HAP-1 (cell line): ENCODE data around the gene KCNK7.

Experiments
- DNase-seq, 2 experiments: peaks; one replicate each; pipeline ENCODE4 v3.0.0-alpha.2; 2016 to 2020; ENCODE audit warnings: low spot score in 2 of 2
- H3K27me3 ChIP-seq: fragments of 250-450 bp; sonication (Bioruptor Pico); 2 replicates; pipeline ENCODE4 v1.5.1; 2020; ENCODE audit warnings: low read depth, mild to moderate bottlenecking, moderate library complexity
- H3K36me3 ChIP-seq: fragments of 250-450 bp; sonication (Bioruptor Pico); replicated peaks from 2 replicates; pipeline ENCODE4 v1.5.1; 2020; ENCODE audit warnings: mild to moderate bottlenecking
- H3K4me1 ChIP-seq: fragments of 250-450 bp; sonication (Bioruptor Pico); 2 replicates; pipeline ENCODE4 v1.5.1; 2020; ENCODE audit warnings: mild to moderate bottlenecking
- H3K4me3 ChIP-seq: fragments of 250-450 bp; sonication (Bioruptor Pico); 2 replicates; pipeline ENCODE4 v1.5.1; 2020; ENCODE audit warnings: mild to moderate bottlenecking, moderate library complexity
- H3K9me3 ChIP-seq: fragments of 250-450 bp; sonication (Bioruptor Pico); 2 replicates; pipeline ENCODE4 v1.5.1; 2020; ENCODE audit warnings: mild to moderate bottlenecking, moderate library complexity
- in situ Hi-C: fragments of 300-500 bp; cut with MboI; formaldehyde crosslinking; loops from 3 replicates; pipeline ENCODE4 v1.14.3; 2020; ENCODE audit warnings: low sequenced_read_pairs, inconsistent platforms, mixed read lengths

The KCNK7 gene

DNA sequence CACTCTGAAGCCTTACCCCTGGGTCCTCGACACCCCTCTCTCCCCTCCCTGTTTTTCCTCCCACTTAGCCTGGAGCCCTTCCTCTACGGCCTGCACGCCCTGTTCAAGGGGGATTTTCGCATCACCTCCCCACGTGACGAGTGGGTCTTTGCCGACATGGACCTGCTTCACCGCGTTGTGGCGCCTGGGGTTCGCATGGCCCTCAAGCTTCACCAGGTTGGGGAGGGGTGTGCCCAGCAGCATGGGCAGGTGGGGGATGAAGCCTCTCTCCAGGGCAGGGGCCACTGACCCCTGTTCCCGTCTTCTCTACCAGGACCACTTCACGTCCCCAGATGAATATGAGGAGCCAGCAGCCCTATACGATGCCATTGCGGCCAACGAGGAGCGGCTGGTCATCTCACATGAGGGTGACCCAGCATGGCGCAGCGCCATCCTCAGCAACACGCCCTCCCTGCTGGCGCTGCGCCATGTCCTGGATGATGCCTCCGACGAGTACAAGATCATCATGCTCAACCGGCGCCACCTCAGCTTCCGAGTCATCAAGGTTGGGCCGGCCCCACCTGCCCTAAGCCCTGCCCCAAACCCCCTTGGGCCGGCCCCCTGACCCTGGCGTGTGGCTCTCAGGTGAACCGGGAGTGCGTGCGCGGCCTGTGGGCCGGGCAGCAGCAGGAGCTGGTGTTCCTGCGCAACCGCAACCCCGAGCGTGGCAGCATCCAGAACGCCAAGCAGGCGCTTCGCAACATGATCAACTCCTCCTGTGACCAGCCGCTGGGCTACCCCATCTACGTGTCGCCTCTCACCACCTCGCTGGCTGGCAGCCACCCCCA lies 39.5 kb upstream of the KCNK7 start:
- peaks cover 47% of the 10 kb centered on the region for H3K36me3 ChIP-seq
- H3K27me3 ChIP-seq: no peaks in the 10 kb centered on the region
- H3K4me1 ChIP-seq: peaks cover 6% of the 10 kb centered on the region
- DNase-seq: no peak
- no peak overlapping the region for H3K4me3 ChIP-seq
- H3K9me3 ChIP-seq: no peaks in the 10 kb centered on the region
- in situ Hi-C loops: no loop called here

DNA sequence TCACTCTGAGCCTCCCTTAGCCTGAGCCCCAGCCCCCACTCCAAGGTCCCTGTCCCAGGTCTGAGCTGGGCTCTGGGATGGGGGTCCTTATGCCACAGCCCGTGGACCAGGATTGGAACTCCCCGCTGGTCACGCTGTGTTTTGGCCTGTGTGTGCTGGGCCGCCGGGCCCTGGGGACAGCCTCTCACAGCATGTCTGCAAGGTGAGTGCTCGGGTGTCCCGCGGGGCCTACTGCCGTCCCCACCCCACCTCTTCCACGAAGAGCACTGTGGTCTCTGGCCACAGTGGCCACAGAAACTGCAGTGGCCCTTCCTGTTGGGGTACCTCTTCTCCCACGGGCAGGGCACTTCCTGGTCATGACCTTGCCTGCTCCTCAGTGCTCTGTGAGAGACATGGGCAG lies 38.8 kb upstream of the KCNK7 start:
- in situ Hi-C loops: no loop called here
- Histone ChIP-seq H3K4me3 (no peak overlapping the region), H3K9me3 (no peaks in the 10 kb centered on the region), H3K36me3 (peaks cover 54% of the 10 kb centered on the region), H3K27me3 (no peaks in the 10 kb centered on the region), H3K4me1 (peaks cover 6% of the 10 kb centered on the region)
- DNase-seq: no peak

DNA sequence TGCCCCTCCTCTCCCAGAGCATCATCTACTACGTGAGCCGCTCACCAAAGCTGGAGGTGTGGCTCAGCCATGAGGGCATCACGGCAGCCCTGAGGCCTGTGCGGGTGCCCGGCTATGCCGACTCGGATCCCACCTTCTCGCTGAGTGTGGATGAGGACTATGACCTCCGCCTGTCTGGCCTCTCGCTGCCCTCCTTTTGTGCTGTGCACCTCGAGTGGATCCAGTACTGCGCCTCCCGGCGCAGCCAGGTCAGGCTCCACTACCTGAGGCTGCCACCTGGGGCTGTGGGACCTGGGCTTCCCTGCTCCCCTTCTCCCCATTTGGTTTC lies 38.5 kb upstream of the KCNK7 start:
- Histone ChIP-seq H3K27me3 (no peaks in the 10 kb centered on the region), H3K4me1 (peaks cover 6% of the 10 kb centered on the region), H3K9me3 (no peaks in the 10 kb centered on the region), H3K36me3 (peaks cover 57% of the 10 kb centered on the region), H3K4me3 (no peak overlapping the region)
- in situ Hi-C loops: no loop called here
- DNase-seq: no peak

DNA sequence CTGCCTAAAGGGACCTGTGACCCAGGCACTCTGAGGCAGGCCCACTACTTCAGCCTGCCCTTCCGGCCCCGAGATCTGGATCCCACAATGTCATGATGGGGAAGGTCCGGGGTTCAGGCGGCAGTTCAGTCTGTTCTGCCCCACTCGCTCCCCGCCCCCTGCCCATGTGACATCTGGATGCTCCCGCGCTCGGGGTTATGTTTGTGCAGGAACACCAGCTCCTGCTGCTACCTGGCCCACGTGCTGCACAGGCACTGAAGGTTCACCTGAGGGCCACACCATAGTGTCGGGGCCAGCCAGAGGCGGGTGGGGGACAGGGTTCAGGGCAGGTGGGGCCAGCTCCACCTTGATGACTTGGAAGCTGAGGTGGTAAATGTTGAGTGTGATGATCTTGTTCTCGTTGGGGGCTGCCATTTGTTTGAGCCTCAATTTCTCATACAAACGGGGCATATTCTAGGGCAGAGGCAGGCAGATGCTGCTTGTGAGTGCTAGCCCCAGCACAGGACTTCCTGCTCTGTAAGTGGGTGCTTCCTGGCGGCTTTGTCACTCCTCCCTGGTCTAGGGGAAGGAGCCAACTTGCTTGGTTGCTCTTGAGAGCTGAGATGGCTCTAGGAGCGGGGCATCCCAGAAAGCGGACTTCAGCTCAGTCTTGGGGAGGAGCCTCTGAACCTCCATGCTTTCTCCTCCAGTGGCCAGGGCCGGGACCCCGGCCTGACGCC lies 37.9 kb upstream of the KCNK7 start:
- Histone ChIP-seq H3K27me3 (no peaks in the 10 kb centered on the region), H3K9me3 (no peaks in the 10 kb centered on the region), H3K36me3 (peaks cover 61% of the 10 kb centered on the region), H3K4me3 (no peak overlapping the region), H3K4me1 (peaks cover 4% of the 10 kb centered on the region)
- in situ Hi-C loops: no loop called here
- DNase-seq: no peak

DNA sequence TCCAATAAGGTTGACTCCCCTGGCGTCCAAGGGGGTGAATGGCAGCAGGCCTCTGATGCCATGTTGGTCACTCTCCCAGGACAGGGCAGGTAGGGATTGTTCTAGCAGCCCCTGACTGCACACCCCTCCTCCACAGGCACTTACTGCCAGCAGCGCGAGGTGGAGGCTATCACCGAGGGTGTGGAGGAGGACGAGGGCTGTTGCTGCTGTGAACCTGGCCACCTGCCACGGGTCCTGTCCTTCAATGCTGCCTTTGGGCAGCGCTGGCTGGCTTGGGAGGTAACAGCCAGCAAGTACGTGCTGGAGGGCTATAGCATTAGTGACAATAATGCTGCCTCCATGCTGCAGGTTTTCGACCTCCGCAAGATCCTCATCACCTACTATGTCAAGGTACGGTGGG lies 34.6 kb upstream of the KCNK7 start:
- in situ Hi-C loops: no loop called here
- Histone ChIP-seq H3K9me3 (no peaks in the 10 kb centered on the region), H3K4me3 (no peak overlapping the region), H3K27me3 (no peaks in the 10 kb centered on the region), H3K36me3 (peaks cover 68% of the 10 kb centered on the region), H3K4me1 (no peaks in the 10 kb centered on the region)
- DNase-seq: no peak

DNA sequence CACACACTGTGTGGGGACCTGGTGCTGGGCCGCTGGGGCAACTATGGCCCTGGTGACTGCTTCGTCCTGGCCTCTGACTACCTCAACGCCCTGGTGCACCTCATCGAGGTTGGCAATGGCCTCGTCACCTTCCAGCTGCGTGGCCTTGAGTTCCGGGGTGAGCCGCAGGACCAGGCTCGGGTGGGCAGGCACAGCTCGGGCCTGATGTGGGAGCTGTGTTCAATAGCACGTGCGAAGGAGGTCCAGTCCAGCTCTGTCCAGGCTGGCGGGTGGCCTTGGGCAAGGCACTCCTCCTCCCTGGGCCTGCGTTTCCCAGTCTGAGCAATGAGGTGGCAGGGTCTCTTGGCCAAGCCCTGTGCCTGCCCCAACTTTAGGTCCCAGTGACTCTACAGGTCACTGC lies 34.0 kb upstream of the KCNK7 start:
- DNase-seq: no peak
- Histone ChIP-seq H3K9me3 (no peaks in the 10 kb centered on the region), H3K27me3 (no peaks in the 10 kb centered on the region), H3K4me3 (no peak overlapping the region), H3K36me3 (peaks cover 61% of the 10 kb centered on the region), H3K4me1 (no peaks in the 10 kb centered on the region)
- in situ Hi-C loops: no loop called here

DNA sequence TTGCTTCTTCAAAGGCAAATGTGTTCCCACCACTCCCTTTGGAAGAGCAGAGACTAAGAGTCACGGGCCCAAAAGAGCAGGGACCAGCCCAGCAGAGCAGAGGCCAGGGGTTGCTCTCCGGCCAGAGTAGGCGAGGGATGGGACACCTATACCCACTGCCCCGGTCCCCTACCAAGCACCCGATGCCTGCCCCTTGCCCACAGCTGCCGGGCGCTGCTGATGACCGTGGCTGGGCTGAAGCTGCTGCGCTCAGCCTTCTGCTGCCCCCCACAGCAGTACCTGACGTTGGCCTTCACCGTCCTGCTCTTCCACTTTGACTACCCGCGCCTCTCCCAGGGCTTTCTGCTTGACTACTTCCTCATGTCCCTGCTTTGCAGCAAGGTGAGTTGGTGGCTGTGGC lies 31.6 kb upstream of the KCNK7 start:
- peaks cover 71% of the 10 kb centered on the region for H3K36me3 ChIP-seq
- no peaks in the 10 kb centered on the region for H3K4me1 ChIP-seq

DNA sequence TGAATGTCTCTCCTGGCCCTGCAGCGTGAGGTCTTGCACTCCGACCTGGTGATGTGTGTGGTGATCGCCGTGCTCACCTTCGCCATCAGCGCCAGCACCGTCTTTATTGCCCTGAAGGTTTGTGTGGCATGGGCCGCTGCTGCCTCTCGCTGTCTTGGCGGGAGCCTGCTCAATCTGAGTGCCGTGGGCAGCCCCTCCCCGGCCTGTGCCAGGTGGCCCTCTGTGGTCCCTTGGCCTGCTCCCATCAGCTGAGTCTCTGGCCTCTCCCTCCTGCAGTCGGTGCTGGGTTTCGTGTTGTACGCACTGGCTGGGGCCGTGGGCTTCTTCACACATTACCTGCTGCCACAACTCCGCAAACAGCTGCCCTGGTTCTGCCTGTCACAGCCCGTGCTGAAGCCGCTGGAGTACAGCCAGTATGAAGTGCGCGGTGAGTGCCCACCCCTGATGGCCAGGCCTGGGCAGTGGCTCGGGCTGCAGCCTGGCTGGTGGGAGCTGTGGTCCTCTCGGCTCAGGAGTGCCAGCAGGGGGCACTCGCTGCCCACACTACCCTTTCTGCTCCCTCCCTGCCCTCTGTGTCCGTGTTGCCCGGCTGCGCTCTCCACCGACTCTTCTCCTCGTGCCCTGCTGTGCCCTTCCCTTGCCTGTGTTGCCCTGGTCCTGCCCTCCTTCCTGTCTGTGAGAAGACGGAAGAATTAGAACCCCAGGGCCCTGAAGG lies 30.2 kb upstream of the KCNK7 start:
- Histone ChIP-seq H3K4me3 (no peak overlapping the region), H3K4me1 (no peaks in the 10 kb centered on the region), H3K36me3 (peaks cover 75% of the 10 kb centered on the region), H3K27me3 (no peaks in the 10 kb centered on the region), H3K9me3 (no peaks in the 10 kb centered on the region)
- in situ Hi-C loops: no loop called here
- DNase-seq: peak in 1 of 2 experiments; percentile 55

More for the DNA sequence above, 31.6 kb upstream of the KCNK7 start:
- DNase-seq: no peak
- H3K9me3 ChIP-seq: no peaks in the 10 kb centered on the region
- in situ Hi-C loops: no loop called here
- H3K27me3 ChIP-seq: no peaks in the 10 kb centered on the region
- H3K4me3 ChIP-seq: no peak overlapping the region

DNA sequence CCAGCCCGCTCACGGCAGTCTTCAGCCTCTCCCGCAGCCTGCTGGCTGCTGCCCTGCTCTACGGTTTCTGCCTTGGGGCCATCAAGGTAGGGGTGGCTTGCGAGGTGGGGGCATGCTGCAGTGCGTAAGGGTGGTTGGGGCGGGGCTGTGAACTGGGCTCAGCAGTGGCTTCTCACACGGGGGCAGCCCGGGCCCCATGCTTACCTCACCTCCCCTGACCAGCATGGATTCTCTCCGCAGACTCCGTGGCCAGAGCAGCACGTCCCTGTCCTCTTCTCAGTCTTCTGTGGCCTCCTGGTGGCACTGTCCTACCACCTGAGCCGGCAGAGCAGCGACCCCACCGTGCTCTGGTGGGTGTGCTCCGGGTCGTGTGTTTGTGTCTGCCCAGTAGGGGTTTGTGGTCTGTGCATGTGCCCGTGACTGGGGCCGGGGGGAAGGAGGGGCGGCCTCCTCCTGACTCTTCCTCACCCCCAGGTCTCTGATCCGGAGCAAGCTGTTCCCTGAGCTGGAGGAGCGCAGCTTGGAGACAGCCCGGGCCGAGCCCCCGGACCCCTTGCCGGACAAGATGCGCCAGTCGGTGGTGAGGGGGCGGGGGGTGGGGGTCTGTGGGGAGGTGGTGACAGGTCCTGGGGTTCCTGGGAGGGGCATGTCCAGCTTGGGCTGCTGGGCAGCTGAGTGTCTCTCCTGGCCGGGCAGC lies 29.5 kb upstream of the KCNK7 start:
- H3K36me3 ChIP-seq: peaks cover 73% of the 10 kb centered on the region
- H3K4me3 ChIP-seq: no peak overlapping the region
- no peaks in the 10 kb centered on the region for H3K4me1 ChIP-seq
- no peak for DNase-seq
- no peaks in the 10 kb centered on the region for H3K9me3 ChIP-seq
- in situ Hi-C loops: no loop called here
- H3K27me3 ChIP-seq: no peaks in the 10 kb centered on the region

DNA sequence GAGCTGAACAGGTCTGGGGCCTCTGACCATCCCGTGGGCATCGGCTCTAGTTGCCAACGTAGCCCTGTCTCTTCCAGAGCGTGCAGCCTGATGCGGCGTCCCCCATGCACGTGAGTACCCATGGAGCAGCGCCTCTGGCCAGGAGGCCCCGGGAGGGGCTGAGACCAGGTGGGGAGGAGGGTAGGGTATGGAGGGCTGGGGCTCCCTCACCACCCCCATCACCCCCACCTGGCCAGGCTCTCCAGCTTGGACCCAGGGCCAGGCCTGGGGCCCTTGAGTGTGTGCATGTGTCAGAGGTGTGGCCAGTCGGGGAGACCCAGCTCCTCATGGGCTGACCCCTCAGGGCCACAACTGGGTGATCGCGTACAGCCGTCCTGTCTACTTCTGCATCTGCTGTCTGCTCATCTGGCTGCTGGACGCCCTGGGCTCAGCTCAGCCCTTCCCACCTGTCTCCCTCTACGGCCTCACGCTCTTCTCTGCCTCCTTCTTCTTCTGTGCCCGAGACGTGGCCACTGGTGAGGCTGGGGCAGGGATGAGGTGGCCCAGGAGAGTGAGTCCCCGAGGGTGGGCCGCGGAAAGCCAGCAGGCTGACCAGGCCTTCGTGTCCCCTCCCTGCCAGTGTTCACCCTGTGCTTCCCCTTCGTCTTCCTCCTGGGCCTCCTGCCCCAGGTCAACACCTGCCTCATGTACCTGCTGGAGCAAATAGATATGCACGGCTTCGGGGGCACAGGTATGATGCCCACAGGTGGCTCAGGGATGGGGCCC lies 28.4 kb upstream of the KCNK7 start:
- no peak for DNase-seq
- peaks cover 73% of the 10 kb centered on the region for H3K36me3 ChIP-seq
- no peak overlapping the region for H3K4me3 ChIP-seq
- no peaks in the 10 kb centered on the region for H3K9me3 ChIP-seq
- no peaks in the 10 kb centered on the region for H3K4me1 ChIP-seq
- no peaks in the 10 kb centered on the region for H3K27me3 ChIP-seq
- in situ Hi-C loops: no loop called here

DNA sequence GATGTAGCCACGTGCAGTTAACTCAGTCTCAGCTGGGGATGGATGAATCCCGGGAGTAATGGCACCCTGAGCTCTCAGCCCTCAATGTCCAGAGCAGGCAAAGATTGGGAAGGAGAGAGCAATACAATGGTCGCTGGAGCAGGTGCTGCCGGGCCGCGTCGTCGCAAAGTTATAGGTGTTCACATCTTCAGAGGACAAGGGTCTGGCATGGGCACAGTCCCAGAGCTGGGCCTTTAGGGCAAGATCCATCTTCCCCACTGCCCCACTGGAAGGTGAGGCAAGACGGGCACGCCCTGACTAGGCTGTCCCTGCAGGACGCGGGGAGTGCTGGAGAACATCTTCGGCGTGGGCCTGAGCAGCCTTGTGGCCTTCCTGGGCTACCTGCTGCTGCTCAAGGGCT lies 27.6 kb upstream of the KCNK7 start:
- no peak for DNase-seq
- in situ Hi-C loops: no loop called here
- Histone ChIP-seq H3K36me3 (peaks cover 76% of the 10 kb centered on the region), H3K27me3 (no peaks in the 10 kb centered on the region), H3K9me3 (no peaks in the 10 kb centered on the region), H3K4me1 (no peaks in the 10 kb centered on the region), H3K4me3 (no peak overlapping the region)

DNA sequence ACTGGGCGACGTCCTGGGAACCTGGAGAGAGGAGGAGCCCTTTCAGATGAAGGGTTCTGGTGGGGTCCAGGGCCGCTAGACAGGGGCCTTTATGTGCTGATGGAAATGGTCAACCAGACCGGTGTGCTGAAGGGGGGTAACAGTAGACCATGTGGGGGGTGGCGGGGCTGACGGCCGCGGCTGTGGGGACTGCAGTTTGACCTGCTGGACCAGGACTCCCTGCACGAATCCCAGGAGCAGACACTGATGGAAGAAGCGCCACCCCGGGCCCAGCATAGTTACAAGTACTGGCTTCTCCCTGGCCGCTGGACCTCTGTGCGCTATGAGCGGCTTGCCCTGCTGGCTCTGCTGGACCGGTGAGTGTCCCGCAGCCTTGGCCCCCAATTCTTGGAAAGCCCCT lies 26.4 kb upstream of the KCNK7 start:
- Histone ChIP-seq H3K4me1 (no peaks in the 10 kb centered on the region), H3K9me3 (no peaks in the 10 kb centered on the region), H3K4me3 (no peak overlapping the region), H3K36me3 (peaks cover 75% of the 10 kb centered on the region), H3K27me3 (no peaks in the 10 kb centered on the region)
- DNase-seq: no peak
- in situ Hi-C loops: no loop called here

DNA sequence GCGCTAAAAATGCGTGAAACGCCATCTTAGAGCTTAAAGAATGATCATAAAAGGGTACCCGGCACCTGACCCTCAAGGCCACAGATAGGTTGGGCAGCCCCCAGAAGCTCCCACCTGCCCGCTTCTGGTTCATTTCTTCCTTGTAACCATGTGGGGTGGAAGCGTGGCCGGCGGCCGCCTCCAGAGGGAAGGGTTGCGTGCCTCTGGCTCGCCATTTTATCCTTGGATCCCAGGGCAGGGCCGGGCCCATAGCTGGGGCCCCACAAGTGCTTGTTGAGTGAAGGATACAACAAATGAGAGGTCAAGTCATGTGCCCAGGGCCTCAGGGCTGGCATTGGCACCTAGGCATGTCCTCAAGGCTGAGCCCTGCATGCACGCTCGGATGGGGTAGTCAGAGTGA lies 25.9 kb upstream of the KCNK7 start:
- Histone ChIP-seq H3K36me3 (peaks cover 73% of the 10 kb centered on the region), H3K4me1 (0 out of 2 replicates have a peak, but pooled peaks cover 2% of the 10 kb centered on the region), H3K9me3 (no peaks in the 10 kb centered on the region), H3K27me3 (no peaks in the 10 kb centered on the region), H3K4me3 (no peak overlapping the region)
- in situ Hi-C loops: no loop called here
- DNase-seq: no peak
